Stimulated activated CD4-positive, alpha-beta T cell treated with anti-CD3 and anti-CD28 coated beads, Interleukin-15, amount 100 ng/mL, for 24 hours (primary cell): ENCODE results near the gene LYL1.

ENCODE experiments used
- DNase-seq: peaks from one replicate; pipeline ENCODE4 v3.0.0-alpha.2; 2020

The LYL1 gene

DNA sequence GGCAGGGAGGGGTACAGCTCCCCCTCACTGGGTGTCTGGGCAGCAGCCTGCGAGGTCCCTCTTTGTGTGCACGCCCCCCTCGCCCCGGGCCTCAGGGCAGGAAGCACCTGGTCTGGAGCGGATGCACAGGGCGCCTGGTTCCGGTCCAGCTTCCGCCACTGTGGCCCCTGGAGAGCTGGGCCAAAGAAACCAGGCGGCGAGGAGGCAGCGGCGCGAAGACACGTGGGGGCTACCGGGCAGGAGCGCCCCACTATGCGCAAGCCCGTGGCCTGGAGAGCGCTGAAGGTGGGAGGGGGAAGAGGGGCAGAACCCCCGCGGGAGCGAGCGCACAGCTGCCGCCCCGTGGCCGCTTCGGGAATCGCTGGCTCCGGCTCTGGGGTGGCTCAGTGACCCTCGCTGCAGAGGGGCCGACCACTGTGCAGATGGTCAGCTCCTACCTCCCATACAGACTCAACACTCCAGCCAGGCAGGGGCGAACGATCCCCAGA, 1.7 kb upstream of the LYL1 start:
- peak; percentile 80 for DNase-seq

- no peak for DNase-seq
Measured at GRCh38 chr19:13103581-13104359, 1.1 kb upstream of the LYL1 start.

- no peak for DNase-seq
Measured at GRCh38 chr19:13102416-13102665, 317 bp downstream of the LYL1 start.

DNA sequence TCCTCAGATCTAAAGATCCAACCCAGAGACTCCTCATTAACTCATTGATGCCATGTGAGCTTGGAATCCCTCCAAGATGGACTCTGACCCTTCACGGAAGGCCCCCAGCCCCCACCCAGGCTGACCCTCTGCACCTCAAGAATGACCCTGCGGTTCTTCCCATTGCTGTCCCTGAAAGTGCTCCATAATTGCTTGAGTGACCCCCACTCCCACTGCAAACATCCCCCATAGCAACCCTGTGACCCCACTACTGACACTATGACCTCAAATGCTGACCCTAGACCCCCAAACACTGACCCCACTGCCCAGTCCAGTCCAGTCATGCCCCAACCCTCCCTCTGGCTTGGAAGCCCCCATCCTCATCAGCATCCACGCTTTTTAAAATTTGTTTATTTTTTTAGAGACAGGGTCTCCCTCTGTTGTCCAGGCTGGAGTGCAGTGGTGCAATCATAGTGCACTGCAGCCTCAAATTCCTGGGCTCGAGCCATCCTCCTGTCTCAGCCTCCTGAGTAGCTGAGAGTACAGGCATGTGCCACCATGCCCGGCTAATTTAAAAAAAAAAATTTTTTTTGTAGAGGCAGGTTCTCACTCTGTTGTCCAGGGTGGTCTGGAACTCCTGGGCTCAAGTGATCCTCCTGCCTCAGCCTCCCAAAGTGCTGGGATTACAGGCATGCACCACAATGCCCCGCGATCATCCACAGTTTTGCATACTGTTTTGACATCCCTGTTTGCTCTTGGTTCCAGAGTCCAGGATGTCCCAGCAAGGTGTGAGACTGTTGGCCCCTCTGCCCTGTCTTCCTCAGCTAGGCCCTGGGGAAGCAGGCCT, 855 bp downstream of the LYL1 start:
- DNase-seq: no peak

- DNase-seq: no peak
Measured at GRCh38 chr19:13100841-13101589, 1.6 kb downstream of the LYL1 start.

GRCh38 chr19:13100031-13100588, 2.5 kb downstream of the LYL1 start:
- DNase-seq: peak; percentile 71

DNA sequence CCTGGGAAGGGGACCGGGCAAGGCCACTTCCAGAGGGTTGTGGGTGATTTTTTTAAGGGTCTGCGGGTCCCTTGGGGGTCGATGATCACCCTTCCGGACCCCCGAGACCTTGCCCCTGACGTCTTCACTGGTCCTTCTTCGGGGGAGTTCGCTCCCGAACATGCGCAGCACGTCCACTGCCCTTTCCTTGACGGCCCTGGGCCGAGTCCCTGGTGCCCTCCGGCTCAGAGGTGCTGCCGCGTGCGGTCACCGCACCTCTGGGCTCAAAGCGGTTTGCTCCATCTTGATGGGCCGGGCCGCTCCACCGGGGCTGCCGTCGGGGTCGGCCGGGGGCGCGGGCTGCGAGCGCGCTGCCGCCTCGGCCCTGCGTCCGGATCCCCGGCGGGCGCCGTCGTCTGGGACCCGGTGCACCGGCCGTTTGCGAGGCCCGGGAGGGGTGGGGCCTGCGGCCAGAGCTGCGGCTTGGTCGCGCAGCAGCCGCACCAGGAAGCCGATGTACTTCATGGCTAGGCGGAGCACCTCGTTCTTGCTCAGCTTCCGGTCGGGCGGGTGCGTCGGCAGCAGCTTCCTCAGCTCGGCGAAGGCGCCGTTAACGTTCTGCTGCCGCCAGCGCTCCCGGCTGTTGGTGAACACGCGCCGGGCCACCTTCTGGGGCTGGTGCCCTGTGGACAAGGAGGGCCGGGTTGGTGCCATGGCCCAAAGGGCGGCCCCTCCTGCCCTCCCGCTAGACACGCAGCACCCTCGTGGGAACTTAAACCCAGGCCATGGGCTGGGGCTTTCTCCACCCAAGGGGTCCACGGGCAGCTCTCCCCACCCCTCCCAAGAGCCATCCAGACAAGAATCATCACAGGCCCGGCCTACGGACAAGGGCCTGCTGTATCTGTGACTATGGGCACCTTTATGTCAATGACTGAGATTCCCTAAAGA, 3.3 kb downstream of the LYL1 start:
- peak; percentile 83 for DNase-seq

- no peak for DNase-seq
Measured at GRCh38 chr19:13098277-13099072, 4.2 kb downstream of the LYL1 start.

GRCh38 chr19:13097463-13098258, 5.0 kb downstream of the LYL1 start:
- peak; percentile 51 for DNase-seq

DNA sequence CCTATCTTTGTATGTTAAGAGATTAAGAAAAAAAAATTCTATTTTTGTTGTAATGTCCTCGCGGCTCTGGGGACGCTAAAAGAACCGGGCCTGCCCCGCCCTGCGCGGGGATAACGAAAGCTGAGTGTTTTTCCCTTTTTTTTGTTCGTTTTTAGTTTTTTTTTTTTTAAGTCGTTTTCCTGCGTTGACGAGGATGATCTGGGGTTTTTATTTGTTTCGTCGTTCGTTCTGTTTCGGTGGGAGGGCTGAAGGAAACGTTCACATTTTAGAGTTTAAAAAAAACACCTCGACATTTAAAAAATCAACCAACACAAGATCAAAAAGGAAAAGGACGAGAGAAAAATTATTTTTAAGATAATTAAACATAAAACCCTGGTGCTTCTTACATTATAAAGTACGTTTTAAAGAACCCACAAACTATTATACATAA, 5.6 kb downstream of the LYL1 start:
- no peak for DNase-seq

DNA sequence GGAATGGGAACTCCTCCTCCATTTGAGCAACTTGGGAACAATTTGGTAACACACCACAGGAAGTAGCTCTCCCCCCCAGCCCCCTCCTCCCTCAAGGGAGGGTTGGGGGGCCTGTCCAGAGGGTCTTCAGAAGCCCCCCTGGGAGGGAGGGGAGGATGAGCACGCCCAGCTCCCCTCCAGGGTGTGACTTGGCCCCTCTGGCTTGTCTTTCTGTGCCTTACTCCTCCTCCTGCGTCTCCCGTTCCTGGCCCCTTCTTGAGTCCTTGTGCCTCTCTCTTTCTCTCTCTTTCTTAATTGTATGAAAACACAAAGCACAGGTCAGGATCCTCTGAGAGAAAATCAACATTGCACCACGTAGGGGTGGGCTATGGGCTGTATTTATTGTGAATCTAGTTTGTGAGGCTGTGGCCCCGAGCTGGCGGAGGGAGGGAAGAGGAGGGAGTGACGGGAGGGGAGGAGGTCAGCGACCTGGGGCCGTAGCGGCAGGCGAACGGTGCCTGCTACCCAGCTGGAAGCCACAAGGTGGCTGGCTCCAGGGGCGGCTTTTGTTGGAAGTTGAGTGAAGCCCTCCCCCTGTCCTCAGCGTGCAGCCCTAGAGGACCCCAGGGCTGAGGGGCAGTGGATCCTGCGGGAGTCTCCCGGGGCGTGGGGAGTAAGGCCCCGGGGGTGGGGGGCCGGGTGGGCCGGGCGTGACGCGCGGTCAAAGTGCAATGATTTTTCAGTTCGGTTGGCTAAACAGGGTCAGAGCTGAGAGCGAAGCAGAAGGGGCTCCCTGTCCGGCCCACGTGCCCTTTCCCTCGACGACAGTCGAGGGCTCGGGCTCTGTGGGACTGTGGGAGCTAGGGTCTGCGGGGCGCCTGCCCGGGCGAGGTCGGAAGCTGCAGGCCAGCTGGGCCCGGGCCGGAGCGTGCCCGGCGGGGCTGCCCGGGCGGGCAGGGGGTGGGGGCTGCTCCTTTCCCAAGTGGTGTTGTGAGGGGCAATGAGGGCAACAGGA, 6.4 kb downstream of the LYL1 start:
- DNase-seq: no peak

GRCh38 chr19:13095393-13095784, 7.3 kb downstream of the LYL1 start:
- no peak for DNase-seq

DNA sequence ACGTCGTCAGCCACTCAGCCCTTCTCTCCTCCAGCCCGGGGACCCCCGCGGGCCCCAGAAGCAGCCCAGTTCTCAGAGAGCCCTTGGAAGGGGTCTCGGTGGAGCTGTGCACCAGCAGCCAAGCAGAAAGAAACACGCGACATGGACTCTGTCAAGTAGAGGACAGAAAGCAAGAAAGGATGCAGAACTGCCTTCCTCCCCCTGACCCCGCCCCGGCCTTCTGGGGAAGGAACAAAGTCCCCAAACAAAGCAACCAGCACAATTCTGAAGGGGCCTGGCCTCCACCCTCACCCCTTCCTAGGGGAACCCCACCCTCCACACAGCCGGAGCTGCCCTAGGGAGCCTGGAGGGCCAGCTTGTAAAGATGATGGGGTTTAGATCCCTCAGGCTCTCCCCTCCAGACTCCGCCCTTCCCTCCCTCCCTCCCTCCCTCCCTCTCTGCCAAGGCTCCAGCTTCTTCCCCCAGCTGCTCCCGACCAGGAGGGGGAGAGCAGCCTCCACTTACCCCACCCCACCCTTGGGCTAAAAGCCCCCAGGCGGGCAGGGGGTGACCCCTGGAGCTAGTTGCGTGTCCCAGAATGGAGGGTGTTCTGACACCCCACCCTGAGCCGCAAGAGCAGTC, 7.8 kb downstream of the LYL1 start:
- no peak for DNase-seq

DNA sequence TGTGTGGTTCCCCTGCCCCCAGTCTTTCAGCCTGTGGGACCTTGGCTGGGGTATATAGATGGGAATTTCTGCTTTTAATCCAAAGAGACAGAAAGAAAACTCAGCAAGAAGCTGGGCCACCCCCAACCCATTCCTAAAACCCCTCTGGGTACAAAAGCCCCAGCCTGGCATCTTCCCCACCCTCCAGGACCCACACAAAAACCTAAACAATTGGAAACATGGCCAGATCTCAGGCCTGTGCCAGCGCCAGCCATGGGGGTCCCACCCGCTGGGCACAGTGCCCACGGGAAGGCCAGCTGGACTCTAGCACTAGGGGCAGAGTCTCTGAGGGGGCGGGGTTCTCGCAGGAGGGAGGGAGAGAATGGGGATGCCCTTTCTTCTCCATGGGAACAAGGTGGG, 8.6 kb downstream of the LYL1 start:
- no peak for DNase-seq

DNA sequence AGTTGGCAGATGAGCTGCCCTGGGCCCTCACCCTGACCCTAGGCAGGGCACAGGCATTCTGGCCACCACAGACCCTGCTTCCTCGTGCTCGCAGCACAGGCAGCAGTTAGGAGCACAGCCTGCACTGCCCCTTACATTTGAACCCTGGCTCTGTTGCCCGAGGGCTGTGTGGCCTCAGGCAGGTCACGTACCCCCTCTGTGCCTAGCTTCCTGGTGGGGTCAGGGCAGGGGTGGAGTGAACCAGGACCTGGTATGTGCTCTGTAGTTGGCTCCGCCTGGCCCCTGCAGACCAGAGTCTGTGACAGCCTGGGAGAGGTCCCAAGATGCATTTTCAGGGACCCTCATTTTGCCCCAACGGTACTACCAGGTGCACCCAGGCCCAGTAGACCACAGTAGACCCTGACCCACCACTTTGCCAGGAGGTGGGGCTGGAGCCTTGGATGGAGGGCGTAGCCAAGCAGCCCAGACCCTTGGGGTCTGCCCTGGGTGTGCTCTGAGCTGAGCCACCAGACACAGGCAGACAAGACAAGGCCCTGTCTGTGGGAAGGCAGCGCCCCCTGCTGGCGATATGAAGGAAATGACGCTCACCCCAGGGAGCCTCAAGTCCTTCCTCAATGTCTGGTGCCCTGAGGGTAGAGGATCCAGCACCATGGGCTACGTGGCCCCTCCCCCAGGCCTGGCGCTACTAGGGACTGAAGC, 9.1 kb downstream of the LYL1 start:
- peak; percentile 84 for DNase-seq

GRCh38 chr19:13092606-13093235, 9.9 kb downstream of the LYL1 start:
- DNase-seq: no peak

- DNase-seq: no peak
Measured at GRCh38 chr19:13092158-13092543, 10.5 kb downstream of the LYL1 start.
